ENCODE results near the gene WDR75.

DNA sequence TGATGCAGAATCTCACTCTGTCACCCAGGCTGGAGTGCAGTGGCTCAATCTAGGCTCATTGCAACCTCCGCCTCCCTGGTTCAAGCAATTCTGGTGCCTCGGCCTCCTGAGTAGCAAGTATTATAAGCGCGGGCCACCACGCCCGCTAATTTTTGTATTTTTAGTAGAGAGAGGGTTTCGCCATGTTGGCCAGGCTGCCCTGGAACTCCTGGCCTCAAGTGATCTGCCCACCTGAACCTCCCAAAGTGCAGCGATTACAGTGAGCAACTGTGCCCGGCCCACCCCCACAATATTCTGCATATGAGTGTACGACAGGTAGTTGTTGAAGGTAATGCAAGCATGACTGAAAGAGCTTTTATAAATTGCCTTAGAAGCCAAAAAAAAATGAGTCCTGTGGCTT, 1.2 kb downstream of the WDR75 start:
- TF ChIP-seq TCF4 (CRISPR knock-in tag; IDR thresholded peaks at IDR 0.05; ENCODE audit: borderline replicate concordance): no peak
- TF ChIP-seq, protein P1, sequence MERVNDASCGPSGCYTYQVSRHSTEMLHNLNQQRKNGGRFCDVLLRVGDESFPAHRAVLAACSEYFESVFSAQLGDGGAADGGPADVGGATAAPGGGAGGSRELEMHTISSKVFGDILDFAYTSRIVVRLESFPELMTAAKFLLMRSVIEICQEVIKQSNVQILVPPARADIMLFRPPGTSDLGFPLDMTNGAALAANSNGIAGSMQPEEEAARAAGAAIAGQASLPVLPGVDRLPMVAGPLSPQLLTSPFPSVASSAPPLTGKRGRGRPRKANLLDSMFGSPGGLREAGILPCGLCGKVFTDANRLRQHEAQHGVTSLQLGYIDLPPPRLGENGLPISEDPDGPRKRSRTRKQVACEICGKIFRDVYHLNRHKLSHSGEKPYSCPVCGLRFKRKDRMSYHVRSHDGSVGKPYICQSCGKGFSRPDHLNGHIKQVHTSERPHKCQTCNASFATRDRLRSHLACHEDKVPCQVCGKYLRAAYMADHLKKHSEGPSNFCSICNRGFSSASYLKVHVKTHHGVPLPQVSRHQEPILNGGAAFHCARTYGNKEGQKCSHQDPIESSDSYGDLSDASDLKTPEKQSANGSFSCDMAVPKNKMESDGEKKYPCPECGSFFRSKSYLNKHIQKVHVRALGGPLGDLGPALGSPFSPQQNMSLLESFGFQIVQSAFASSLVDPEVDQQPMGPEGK (CRISPR knock-in tag; IDR thresholded peaks at IDR 0.05; ENCODE audit: borderline replicate concordance): no peak
- TF ChIP-seq ZC3H10 (CRISPR knock-in tag; IDR thresholded peaks at IDR 0.05): no peak
- TF ChIP-seq, protein P2, sequence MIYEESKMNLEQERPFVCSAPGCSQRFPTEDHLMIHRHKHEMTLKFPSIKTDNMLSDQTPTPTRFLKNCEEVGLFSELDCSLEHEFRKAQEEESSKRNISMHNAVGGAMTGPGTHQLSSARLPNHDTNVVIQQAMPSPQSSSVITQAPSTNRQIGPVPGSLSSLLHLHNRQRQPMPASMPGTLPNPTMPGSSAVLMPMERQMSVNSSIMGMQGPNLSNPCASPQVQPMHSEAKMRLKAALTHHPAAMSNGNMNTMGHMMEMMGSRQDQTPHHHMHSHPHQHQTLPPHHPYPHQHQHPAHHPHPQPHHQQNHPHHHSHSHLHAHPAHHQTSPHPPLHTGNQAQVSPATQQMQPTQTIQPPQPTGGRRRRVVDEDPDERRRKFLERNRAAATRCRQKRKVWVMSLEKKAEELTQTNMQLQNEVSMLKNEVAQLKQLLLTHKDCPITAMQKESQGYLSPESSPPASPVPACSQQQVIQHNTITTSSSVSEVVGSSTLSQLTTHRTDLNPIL (CRISPR knock-in tag; IDR thresholded peaks at IDR 0.05; ENCODE audit: low read depth): no peak
- no peak for TF ChIP-seq RARB (CRISPR knock-in tag; IDR thresholded peaks at IDR 0.05)
- TF ChIP-seq ZNF70 (CRISPR knock-in tag; IDR thresholded peaks at IDR 0.05): no peak
- no peak for TF ChIP-seq OSR1 (CRISPR knock-in tag; IDR thresholded peaks at IDR 0.05)
- no peak for TF ChIP-seq CSDC2 (CRISPR knock-in tag; IDR thresholded peaks at IDR 0.05)
- no peak for TF ChIP-seq ARNTL (CRISPR knock-in tag; IDR thresholded peaks at IDR 0.05; ENCODE audit: borderline replicate concordance, low read depth)
- no peak for TF ChIP-seq PPARA (CRISPR knock-in tag; IDR thresholded peaks at IDR 0.05; ENCODE audit: borderline replicate concordance)

Data from SK-N-SH treated with all-trans-retinoic acid at 6 μM for 48 hours (cell line).